ENCODE measurements around the gene GAREM2. TPM values are rescaled to one million over a fixed set of nuclear protein-coding genes. Genes with fewer than 3 reads are reported as not detected.

Gene GAREM2
- total and polyA plus RNA-seq, 2 donors (not counting 3 experiments of a cell fraction or from before 2014, with no cell fraction given): 3.1 to 3.7 TPM

- no peak overlapping the region for H3K9ac ChIP-seq (replicated peaks; ENCODE audit: extremely low read depth, insufficient read depth, low read length)
- no peaks in the 10 kb centered on the region for H3K36me3 ChIP-seq (ENCODE audit: control insufficient read depth in 2 of 2, extremely low read depth in 1 of 2, insufficient read depth in 2 of 2, low read length in 2 of 2)
- dilution Hi-C loops (cut with MboI; ENCODE audit: extremely low pct_ligation_motif_present, low sequenced_read_pairs): no loop called here
- no peak for TF ChIP-seq EZH2 (IDR thresholded peaks at IDR 0.05; ENCODE audit: borderline replicate concordance, low read depth, low read length, severe bottlenecking)
- TF ChIP-seq POLR2A (IDR thresholded peaks at IDR 0.05; ENCODE audit: low read depth, low read length): no peak
- no peak for TF ChIP-seq POLR2AphosphoS5 (IDR thresholded peaks at IDR 0.05; ENCODE audit: insufficient read depth, low read depth, low read length)
- no peak for TF ChIP-seq JUN (IDR thresholded peaks at IDR 0.05; ENCODE audit: borderline replicate concordance, insufficient read depth, insufficient read length, low read depth)
- no peak for TF ChIP-seq FOS (IDR thresholded peaks at IDR 0.05; ENCODE audit: borderline replicate concordance, insufficient read depth, low read length)
- CTCF ChIA-PET: no interaction called here
- no peaks in the 10 kb centered on the region for H3K9me3 ChIP-seq (replicated peaks; ENCODE audit: control insufficient read depth, insufficient read depth, low read length)
- H3K4me1 ChIP-seq (ENCODE audit: control insufficient read depth, extremely low read depth, insufficient read depth, low read length): peaks cover 7% of the 10 kb centered on the region
- POLR2A ChIA-PET: no interaction called here
- H3K9me1 ChIP-seq (replicated peaks; ENCODE audit: control insufficient read depth, extremely low read depth, insufficient read depth, low read length): no peaks in the 10 kb centered on the region
- no peak overlapping the region for H3K4me2 ChIP-seq (ENCODE audit: insufficient read depth, low read length)
- no peak overlapping the region for H3K4me3 ChIP-seq (replicated peaks in 1 of 3; ENCODE audit: insufficient read depth in 1 of 3, low read depth in 1 of 3, low read length in 3 of 3)
- DNase-seq (ENCODE audit: low read depth, low spot score): no peak
- no peak overlapping the region for H3K27ac ChIP-seq (ENCODE audit: insufficient read depth, low read depth, low read length)
- H3K79me2 ChIP-seq (ENCODE audit: control insufficient read depth, insufficient read depth, low read length): no peaks in the 10 kb centered on the region
- intact Hi-C loops (cut with micrococcal nuclease): no loop called here
- no peak overlapping the region for H2AFZ ChIP-seq (ENCODE audit: low read depth, low read length)
- no TSS peak for BruUV-seq (replicated peaks)
- H3K27me3 ChIP-seq (ENCODE audit: control insufficient read depth in 2 of 2, insufficient read depth in 2 of 2, low read length in 2 of 2): peaks cover 10 to 16% of the 10 kb centered on the region in 2 experiments
- H4K20me1 ChIP-seq (replicated peaks; ENCODE audit: control insufficient read depth, extremely low read depth, insufficient read depth, low read length): no peaks in the 10 kb centered on the region
- no peak for FAIRE-seq
Observed at GRCh38 chr2:26177122-26177521, 4.2 kb downstream of the GAREM2 start.

- peaks cover 9 to 12% of the 10 kb centered on the region in 2 experiments for H3K27me3 ChIP-seq (ENCODE audit: control insufficient read depth in 2 of 2, insufficient read depth in 2 of 2, low read length in 2 of 2)
- peaks cover 7% of the 10 kb centered on the region for H3K4me1 ChIP-seq (ENCODE audit: control insufficient read depth, extremely low read depth, insufficient read depth, low read length)
- dilution Hi-C loops (cut with MboI; ENCODE audit: extremely low pct_ligation_motif_present, low sequenced_read_pairs): no loop called here
- POLR2A ChIA-PET: no interaction called here
- no peak overlapping the region for H3K4me3 ChIP-seq (replicated peaks in 1 of 3; ENCODE audit: insufficient read depth in 1 of 3, low read depth in 1 of 3, low read length in 3 of 3)
- H4K20me1 ChIP-seq (replicated peaks; ENCODE audit: control insufficient read depth, extremely low read depth, insufficient read depth, low read length): no peaks in the 10 kb centered on the region
- no peak overlapping the region for H3K27ac ChIP-seq (ENCODE audit: insufficient read depth, low read depth, low read length)
- H3K9me3 ChIP-seq (replicated peaks; ENCODE audit: control insufficient read depth, insufficient read depth, low read length): no peaks in the 10 kb centered on the region
- H3K9me1 ChIP-seq (replicated peaks; ENCODE audit: control insufficient read depth, extremely low read depth, insufficient read depth, low read length): no peaks in the 10 kb centered on the region
- no peak overlapping the region for H2AFZ ChIP-seq (ENCODE audit: low read depth, low read length)
- intact Hi-C loops (cut with micrococcal nuclease): no loop called here
- H3K9ac ChIP-seq (replicated peaks; ENCODE audit: extremely low read depth, insufficient read depth, low read length): no peak overlapping the region
- peak overlapping the region; percentile 67 for H3K4me2 ChIP-seq (ENCODE audit: insufficient read depth, low read length)
- no peak for TF ChIP-seq CTCF (IDR thresholded peaks at IDR 0.05; ENCODE audit: extremely low read depth in 1 of 2, insufficient read depth in 1 of 2, low read depth in 1 of 2, low read length in 2 of 2)
- no peak for TF ChIP-seq MYC (IDR thresholded peaks at IDR 0.05; ENCODE audit: low read depth, low read length)
- no peak for TF ChIP-seq MAX (IDR thresholded peaks at IDR 0.05; ENCODE audit: insufficient read depth, insufficient read length)
- TF ChIP-seq JUN (IDR thresholded peaks at IDR 0.05; ENCODE audit: borderline replicate concordance, insufficient read depth, insufficient read length, low read depth): no peak
- no peak for TF ChIP-seq GATA2 (IDR thresholded peaks at IDR 0.05; ENCODE audit: insufficient read depth, insufficient read length, low read depth, low read length)
- no peak for TF ChIP-seq EZH2 (IDR thresholded peaks at IDR 0.05; ENCODE audit: borderline replicate concordance, low read depth, low read length, severe bottlenecking)
- TF ChIP-seq POLR2A (IDR thresholded peaks at IDR 0.05; ENCODE audit: low read depth, low read length): no peak
- TF ChIP-seq FOS (IDR thresholded peaks at IDR 0.05; ENCODE audit: borderline replicate concordance, insufficient read depth, low read length): no peak
- no peak for FAIRE-seq
- no TSS peak for BruUV-seq (replicated peaks)
- H3K79me2 ChIP-seq (ENCODE audit: control insufficient read depth, insufficient read depth, low read length): no peaks in the 10 kb centered on the region
- DNase-seq (ENCODE audit: low read depth, low spot score): no peak
- H3K36me3 ChIP-seq (ENCODE audit: control insufficient read depth in 2 of 2, extremely low read depth in 1 of 2, insufficient read depth in 2 of 2, low read length in 2 of 2): no peaks in the 10 kb centered on the region
- CTCF ChIA-PET: interaction anchor here (1.0 kb wide), 1 partner anchor 187 kb away, joined by 5 read pairs; no protein-coding TSS in a partner anchor
Observed at GRCh38 chr2:26178246-26178645, 5.4 kb downstream of the GAREM2 start.

Data from endothelial cell of umbilical vein (primary cell).